GM12872 (cell line): ENCODE results near the gene SWI5.

Source experiments
- CTCF ChIP-seq: IDR thresholded peaks from 3 replicates; pipeline ENCODE4 v1.5.1; 2011; ENCODE audit warnings: low read depth, mild to moderate bottlenecking, low read length, moderate library complexity; ENCODE audit not compliant: insufficient read depth

SWI5 gene

GRCh38 chr9:128262687-128263086 lies 13.4 kb upstream of the SWI5 start:
- no peak for TF ChIP-seq CTCF

- TF ChIP-seq CTCF, result no peak
Observed at GRCh38 chr9:128265348-128265847, 10.7 kb upstream of the SWI5 start.

- TF ChIP-seq CTCF, result no peak
Observed at GRCh38 chr9:128266868-128267590, 9.0 kb upstream of the SWI5 start.

GRCh38 chr9:128271112-128271511 lies 5.0 kb upstream of the SWI5 start:
- no peak for TF ChIP-seq CTCF

GRCh38 chr9:128271512-128271911 lies 4.6 kb upstream of the SWI5 start:
- TF ChIP-seq CTCF, result no peak

GRCh38 chr9:128274245-128274644 lies 1.8 kb upstream of the SWI5 start:
- no peak for TF ChIP-seq CTCF

- no peak for TF ChIP-seq CTCF
Observed at GRCh38 chr9:128275198-128276007, 673 bp upstream of the SWI5 start, which contains the start of gene GOLGA2. Gene GOLGA2 (minus strand): TSS chr9:128276007. CDS start chr9:128275976, 31 bp downstream.
